GM10266 (cell line): ENCODE data around the gene AGL.

ENCODE experiments used
- DNase-seq: peaks from one replicate; pipeline ENCODE4 v3.0.0; 2012; ENCODE audit errors: extremely low spot score
- TF ChIP-seq, protein P1 (sequence below): IDR thresholded peaks from 2 replicates; pipeline ENCODE4 v1.5.1; 2012; ENCODE audit warnings: mild to moderate bottlenecking, low read depth; ENCODE audit not compliant: control insufficient read depth, insufficient read depth; ENCODE audit errors: missing control alignments

Gene AGL

GRCh38 chr1:99919220-99919619 lies 69.1 kb downstream of the AGL start:
- DNase-seq = no peak
- TF ChIP-seq, protein P1, sequence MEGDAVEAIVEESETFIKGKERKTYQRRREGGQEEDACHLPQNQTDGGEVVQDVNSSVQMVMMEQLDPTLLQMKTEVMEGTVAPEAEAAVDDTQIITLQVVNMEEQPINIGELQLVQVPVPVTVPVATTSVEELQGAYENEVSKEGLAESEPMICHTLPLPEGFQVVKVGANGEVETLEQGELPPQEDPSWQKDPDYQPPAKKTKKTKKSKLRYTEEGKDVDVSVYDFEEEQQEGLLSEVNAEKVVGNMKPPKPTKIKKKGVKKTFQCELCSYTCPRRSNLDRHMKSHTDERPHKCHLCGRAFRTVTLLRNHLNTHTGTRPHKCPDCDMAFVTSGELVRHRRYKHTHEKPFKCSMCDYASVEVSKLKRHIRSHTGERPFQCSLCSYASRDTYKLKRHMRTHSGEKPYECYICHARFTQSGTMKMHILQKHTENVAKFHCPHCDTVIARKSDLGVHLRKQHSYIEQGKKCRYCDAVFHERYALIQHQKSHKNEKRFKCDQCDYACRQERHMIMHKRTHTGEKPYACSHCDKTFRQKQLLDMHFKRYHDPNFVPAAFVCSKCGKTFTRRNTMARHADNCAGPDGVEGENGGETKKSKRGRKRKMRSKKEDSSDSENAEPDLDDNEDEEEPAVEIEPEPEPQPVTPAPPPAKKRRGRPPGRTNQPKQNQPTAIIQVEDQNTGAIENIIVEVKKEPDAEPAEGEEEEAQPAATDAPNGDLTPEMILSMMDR = no peak

DNA sequence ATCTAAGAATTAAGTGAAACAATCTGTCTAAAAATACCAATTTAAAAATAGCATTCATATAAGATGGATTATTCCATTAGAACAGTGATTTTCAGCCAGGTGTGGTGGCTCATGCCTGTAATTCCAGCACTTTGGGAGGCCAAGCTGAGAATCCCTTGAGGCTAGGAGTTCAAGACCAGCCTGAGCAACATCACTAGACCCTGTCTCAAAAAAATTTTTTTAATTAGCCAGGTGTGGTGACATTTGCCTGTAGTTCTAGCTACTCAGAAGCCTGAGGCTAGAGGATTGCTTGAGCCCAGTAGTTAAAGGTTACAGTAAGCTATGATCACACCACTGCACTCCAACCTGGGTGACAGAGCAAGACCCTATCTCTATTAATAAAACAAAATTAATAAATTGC lies 84.6 kb downstream of the AGL start:
- DNase-seq = no peak
- TF ChIP-seq, protein P1 = no peak

- TF ChIP-seq, protein P1 = no peak
- no peak for DNase-seq
Measured at GRCh38 chr1:99935534-99935933, 85.4 kb downstream of the AGL start.

DNA sequence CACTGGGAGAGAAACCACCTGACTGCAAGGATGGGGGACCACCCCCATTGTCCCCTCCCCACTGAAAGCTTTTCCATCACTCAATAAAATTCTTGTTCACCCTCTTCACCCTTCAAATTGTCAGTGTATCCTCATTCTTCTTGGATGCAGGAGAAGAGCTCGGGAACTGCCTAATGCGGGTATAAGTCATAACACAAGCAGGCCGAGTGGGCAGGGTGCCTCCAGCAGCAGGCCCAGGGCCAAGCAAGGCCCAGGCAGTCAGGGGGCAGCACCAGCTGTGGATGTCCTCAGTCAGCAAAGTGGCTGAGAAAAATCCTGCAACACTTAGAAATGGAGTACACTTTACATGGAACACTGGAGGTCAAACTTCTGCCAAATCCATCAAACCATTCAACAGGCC lies 85.9 kb downstream of the AGL start:
- TF ChIP-seq, protein P1 = no peak
- no peak for DNase-seq

- TF ChIP-seq, protein P1 = no peak
- no peak for DNase-seq
Measured at GRCh38 chr1:99942723-99943122, 92.6 kb downstream of the AGL start.

GRCh38 chr1:99943223-99943794 lies 93.1 kb downstream of the AGL start:
- DNase-seq = no peak

GRCh38 chr1:99944192-99944591 lies 94.0 kb downstream of the AGL start:
- DNase-seq = no peak
- TF ChIP-seq, protein P1 = no peak

More at GRCh38 chr1:99943223-99943794, 93.1 kb downstream of the AGL start:
- TF ChIP-seq, protein P1 = no peak
